K562 (cell line): ENCODE results near the gene PELI1. TPM values are rescaled to one million over a fixed set of nuclear protein-coding genes. Genes with fewer than 3 reads are reported as not detected.
A peak's percentile ranks its signal among the peaks of the same experiment; 100 is the strongest.

Source experiments
- ATAC-seq: fragments of 200-7000 bp; cut with Tn5 transposase; 3 replicates; pipeline ENCODE4 v1.9.1; 2020; ENCODE audit warnings: moderate library complexity
- BruUV-seq: library from RNA; stranded (reverse); fragments of 400-500 nt; replicated peaks from 2 replicates; lab custom pipeline; 2021; lab: Mats Ljungman, UMichigan
- CTCF ChIA-PET: fragments of 300-600 bp; formaldehyde crosslinking; extraction: SDS; loops from one replicate; lab custom pipeline; 2021; ENCODE audit warnings: low intra/inter-chr PET ratio; lab: Yijun Ruan, JAX
- POLR2A ChIA-PET: fragments of 300-600, 350-650 bp; sonication (Branson Sonifier 250); formaldehyde crosslinking; extraction: SDS; loops from one replicate; lab custom pipeline; 2021; ENCODE audit warnings: antibody characterized with exemption, inconsistent platforms; lab: Yijun Ruan, JAX
- DNase-seq, 4 experiments: peaks; one replicate each; pipeline versions ENCODE4 v3.0.0 to v3.0.0-alpha.2; 2011 to 2018; ENCODE audit warnings: low spot score in 3 of 4, mixed read lengths in 3 of 4; ENCODE audit errors: extremely low read depth in 1 of 4
- FAIRE-seq: peaks from 2 replicates; lab custom pipeline; 2011; peaks lifted over from hg19 to GRCh38; lab: Jason Lieb, UNC
- H2AFZ ChIP-seq: 2 replicates; pipeline ENCODE4 v1.6.0; 2011; ENCODE audit warnings: low read depth, low read length, control low read depth, inconsistent platforms
- H3K27ac ChIP-seq: fragments of 200-600 bp; 3 replicates; pipeline ENCODE4 v1.8.0; 2011; ENCODE audit warnings: low read depth, mild to moderate bottlenecking, control low read depth, inconsistent platforms, low read length, moderate library complexity, mixed read lengths; ENCODE audit errors: extremely low read depth
- H3K27me3 ChIP-seq, 2 experiments: fragments of 300-600 bp in 1 of 2; 2 replicates in 1 of 2; 3 replicates in 1 of 2; pipeline versions ENCODE4 v1.6.0 to v1.8.0; 2011; ENCODE audit warnings: inconsistent platforms in 2 of 2, low read length in 2 of 2, mild to moderate bottlenecking in 1 of 2, mixed read lengths in 1 of 2, moderate library complexity in 1 of 2; ENCODE audit not compliant: control insufficient read depth in 2 of 2, insufficient read depth in 2 of 2
- H3K36me3 ChIP-seq: fragments of 300-600 bp; 3 replicates; pipeline ENCODE4 v1.8.0; 2011; ENCODE audit warnings: mild to moderate bottlenecking, low read length, inconsistent platforms; ENCODE audit not compliant: control insufficient read depth, insufficient read depth
- H3K4me1 ChIP-seq, 2 experiments: fragments of 200-600 bp in 1 of 2; replicated peaks in 1 of 2; 2 replicates in 1 of 2; 3 replicates in 1 of 2; pipeline versions ENCODE4 v1.5.1 to v1.8.0; 2011; ENCODE audit warnings: inconsistent platforms in 2 of 2, low read length in 2 of 2, mild to moderate bottlenecking in 1 of 2, mixed read lengths in 1 of 2, moderate library complexity in 1 of 2; ENCODE audit not compliant: control insufficient read depth in 2 of 2, insufficient read depth in 2 of 2
- H3K4me2 ChIP-seq: 2 replicates; pipeline ENCODE4 v1.6.1; 2011; ENCODE audit warnings: low read length, control low read depth, inconsistent platforms, mixed read lengths; ENCODE audit not compliant: insufficient read depth
- H3K4me3 ChIP-seq: fragments of 200-600 bp; sonication (generic), shearing (Covaris generic); 2 replicates; pipeline ENCODE4 v1.5.1; 2016; ENCODE audit warnings: control low read depth, inconsistent platforms
- H3K79me2 ChIP-seq: fragments of 200-600 bp; 3 replicates; pipeline ENCODE4 v1.8.0; 2011; ENCODE audit warnings: low read length, inconsistent platforms; ENCODE audit not compliant: control insufficient read depth, insufficient read depth
- H3K9ac ChIP-seq, 2 experiments: 2 replicates each; pipeline versions ENCODE4 v1.6.0 to v1.6.1; 2011; ENCODE audit warnings: low read depth in 2 of 2, low read length in 2 of 2, control low read depth in 1 of 2, inconsistent platforms in 1 of 2, mild to moderate bottlenecking in 1 of 2, mixed read lengths in 1 of 2; ENCODE audit not compliant: insufficient read depth in 1 of 2
- H3K9me1 ChIP-seq: one replicate; pipeline ENCODE4 v1.6.0; 2011; ENCODE audit warnings: inconsistent platforms, mild to moderate bottlenecking, low read length, moderate library complexity; ENCODE audit not compliant: control insufficient read depth, insufficient read depth
- H3K9me3 ChIP-seq: replicated peaks from 2 replicates; pipeline ENCODE4 v1.5.1; 2011; ENCODE audit warnings: low read depth, low read length, inconsistent platforms; ENCODE audit not compliant: control insufficient read depth, insufficient read depth
- H4K20me1 ChIP-seq: replicated peaks from 2 replicates; pipeline ENCODE4 v1.6.1; 2011; ENCODE audit warnings: low read length, inconsistent platforms, mixed read lengths; ENCODE audit not compliant: control insufficient read depth, insufficient read depth
- CEBPB ChIP-seq: fragments of 450-650 bp; IDR thresholded peaks from 2 replicates; pipeline ENCODE4 v1.6.1; 2016; ENCODE audit warnings: missing genetic modification characterization, missing compliant biosample characterization
- HDAC6 ChIP-seq: IDR thresholded peaks from 2 replicates; pipeline ENCODE4 v1.6.1; 2012; ENCODE audit warnings: low read depth, mild to moderate bottlenecking, control low read depth, inconsistent platforms, low read length, moderate library complexity
- KDM1A ChIP-seq, 2 experiments: fragments of 450-650 bp; IDR thresholded peaks; 2 replicates each; pipeline ENCODE4 v1.6.1; 2016; ENCODE audit warnings: mild to moderate bottlenecking in 2 of 2
- NFE2 ChIP-seq: IDR thresholded peaks from 2 replicates; pipeline ENCODE4 v1.6.1; 2014; ENCODE audit warnings: antibody characterized with exemption, low read depth
- ZNF717 ChIP-seq: fragments of 250-450 bp; sonication (Bioruptor Pico); IDR thresholded peaks from 2 replicates; pipeline ENCODE4 v1.5.0; 2021
- WGBS: fragments of 100-300 bp; shearing (Covaris generic); methylation state at CpG from one replicate; pipeline ENCODE4 v1.1.6; 2016; ENCODE audit warnings: low coverage, mixed read lengths; ENCODE audit not compliant: insufficient coverage; ENCODE audit errors: missing lambda C conversion rate; 5-methylcytosine and 5-hydroxymethylcytosine counted together
- in situ Hi-C: fragments of 300-500 bp; cut with MboI; formaldehyde crosslinking; loops from 4 replicates; pipeline ENCODE4 v1.15.0; 2018; ENCODE audit warnings: inconsistent platforms, mixed read lengths
- intact Hi-C: fragments of 100-400 bp; cut with micrococcal nuclease; formaldehyde crosslinking; loops from 2 replicates; pipeline ENCODE4 v1.14.2; 2022
- polyA plus RNA-seq, 8 experiments: library from polyadenylated mRNA; depleted of rRNA in 4 of 8; stranded (reverse) in 5 of 8; unstranded in 3 of 8; fragments of >200 nt; fragmentation: Nextera tagmentation in 2 of 8; fragmentation: Illumina TruSeq in 1 of 8; extraction: Ambion mirVana in 2 of 8; extraction: Trizol in 1 of 8; gene quantifications; 2 replicates each; pipeline versions ENCODE4 v1.2.1 to v1.2.3, GENCODE V29; 2011 to 2014; ENCODE audit warnings: inconsistent platforms in 1 of 8, missing spikeins in 1 of 8
- total RNA-seq, 7 experiments: library from RNA; depleted of rRNA in 6 of 7; stranded (reverse); fragments of >200 nt in 6 of 7; fragmentation: Illumina TruSeq in 2 of 7; extraction: Trizol in 2 of 7; gene quantifications; 2 replicates each; pipeline versions ENCODE4 v1.2.1 to v1.2.3, GENCODE V29; 2011 to 2021; ENCODE audit warnings: low replicate concordance in 1 of 7

PELI1 gene
- total and polyA plus RNA-seq, 9 of the 15 experiments (the other 6 are each of a cell fraction or from before 2014, with no cell fraction given): 3.3 to 19.2 (median 12.5) TPM

- intact Hi-C loops: no loop called here
- Histone ChIP-seq H2AFZ (no peak overlapping the region), H3K36me3 (no peaks in the 10 kb centered on the region), H4K20me1 (no peaks in the 10 kb centered on the region), H3K9me3 (no peaks in the 10 kb centered on the region), H3K79me2 (no peaks in the 10 kb centered on the region), H3K4me3 (no peak overlapping the region), H3K4me1 (peaks cover 0 to 2% of the 10 kb centered on the region in 2 experiments; a peak in 2 of 5 replicates), H3K27me3 (no peaks in the 10 kb centered on the region), H3K4me2 (no peak overlapping the region), H3K9me1 (no peaks in the 10 kb centered on the region), H3K9ac (no peak overlapping the region), H3K27ac (no peak overlapping the region)
- FAIRE-seq: no peak
- in situ Hi-C loops: no loop called here
- BruUV-seq: no TSS peak
- POLR2A ChIA-PET: no interaction called here
- CTCF ChIA-PET: no interaction called here
- TF ChIP-seq CEBPB (tag): peak; percentile 45; the same call in 1 of the 2 replicates
- TF ChIP-seq HDAC6: no peak
- ATAC-seq: no peak
- DNase-seq: no peak
Measured at GRCh38 chr2:64157792-64158191, 13.6 kb upstream of the PELI1 start.

DNA sequence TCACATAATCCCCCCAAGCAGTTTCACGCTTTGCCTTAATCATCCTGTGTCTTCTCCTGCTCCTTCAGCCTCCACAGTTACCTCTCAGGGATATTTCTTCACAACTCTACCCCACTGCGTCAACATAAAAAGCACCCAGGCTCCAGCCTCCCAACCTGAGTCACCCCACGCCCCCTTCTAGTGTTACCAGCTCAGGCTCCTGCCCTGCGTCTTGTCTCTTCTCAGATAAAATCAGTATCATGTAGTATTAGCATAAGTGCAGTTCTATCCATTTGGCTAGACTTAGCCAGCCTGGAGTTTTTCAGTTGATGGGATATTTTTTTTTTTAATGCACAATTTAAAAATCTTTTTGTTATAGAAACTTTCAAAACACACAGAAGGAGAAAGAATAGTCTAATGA, 9.6 kb upstream of the PELI1 start:
- 12% methylated on average over 4 of the region's 4 CpGs for WGBS
- H3K4me1 ChIP-seq: no peaks in the 10 kb centered on the region; a peak in 2 of 5 replicates
- H3K36me3 ChIP-seq: no peaks in the 10 kb centered on the region
- intact Hi-C loops (no loop called here), in situ Hi-C loops (no loop called here)
- H3K79me2 ChIP-seq: no peaks in the 10 kb centered on the region
- H3K9me1 ChIP-seq: no peaks in the 10 kb centered on the region
- H3K4me3 ChIP-seq: no peak overlapping the region
- no peaks in the 10 kb centered on the region for H3K27me3 ChIP-seq
- peak overlapping the region; percentile 7; the same call in 1 of the 2 replicates for H2AFZ ChIP-seq
- ChIA-PET CTCF (no interaction called here), POLR2A (interaction anchor here (0.7 kb wide), 1 partner anchor 140 kb away, joined by 4 read pairs; no protein-coding TSS in a partner anchor)
- H3K9ac ChIP-seq: no peak overlapping the region
- ATAC-seq (peak; percentile 55; the same call in 2 of the 3 replicates), FAIRE-seq (no peak), DNase-seq (peak in 2 of 4 experiments; percentile 11 to 37)
- no peaks in the 10 kb centered on the region for H3K9me3 ChIP-seq
- no peak overlapping the region for H3K4me2 ChIP-seq
- no peak overlapping the region for H3K27ac ChIP-seq
- no peaks in the 10 kb centered on the region for H4K20me1 ChIP-seq
- TF ChIP-seq KDM1A (IDR thresholded peaks at IDR 0.05) (no peak), ZNF717 (CRISPR knock-in tag) (no peak), NFE2 (peak; percentile 25; the same call in 1 of the 2 replicates)
- no TSS peak for BruUV-seq
